Cardiac muscle cell (in vitro differentiated cells and primary cell): ENCODE results near the gene WAC. TPM values are rescaled to one million over a fixed set of nuclear protein-coding genes. Genes with fewer than 3 reads are reported as not detected.
"Not testable (repeated sequence)": the region's sequence is repeated elsewhere in the genome, so short reads cannot be mapped to it uniquely, and the experiment has no call there.

ENCODE experiments used
- DNase-seq, 2 donors: peaks; one replicate each; pipeline versions ENCODE4 v3.0.0 to v3.0.0-alpha.2; 2010 to 2017; ENCODE audit warnings: low read depth in 1 of 2, low spot score in 1 of 2
- H3K27ac ChIP-seq: fragments of 200-600 bp; sonication (generic); 2 replicates; pipeline ENCODE4 v1.5.1; 2016
- H3K27me3 ChIP-seq: fragments of 200-600 bp; sonication (generic); 2 replicates; pipeline ENCODE4 v1.6.0; 2016; ENCODE audit warnings: control low read depth
- H3K36me3 ChIP-seq: fragments of 200-600 bp; sonication (generic); 2 replicates; pipeline ENCODE4 v1.5.1; 2016; ENCODE audit warnings: control low read depth
- H3K4me1 ChIP-seq: fragments of 200-600 bp; sonication (generic); 2 replicates; pipeline ENCODE4 v1.8.1; 2017; ENCODE audit warnings: low read depth, mild to moderate bottlenecking, mixed run types
- H3K4me3 ChIP-seq: fragments of 200-600 bp; sonication (generic); 2 replicates; pipeline ENCODE4 v1.5.1; 2016; ENCODE audit warnings: mild to moderate bottlenecking
- H3K9me3 ChIP-seq: fragments of 200-600 bp; sonication (generic); 2 replicates; pipeline ENCODE4 v1.5.1; 2017; ENCODE audit warnings: low read depth, mild to moderate bottlenecking, control low read depth
- polyA plus RNA-seq: library from polyadenylated mRNA; unstranded; fragments of >200 nt; fragmentation: Nextera tagmentation; extraction: Ambion mirVana; gene quantifications from 2 replicates; pipeline ENCODE4 v1.2.1, GENCODE V29; 2016
- total RNA-seq: library from RNA; depleted of rRNA; stranded (reverse); fragments of >200 nt; gene quantifications from 2 replicates; pipeline ENCODE4 v1.2.3, GENCODE V29; 2016
- TF ChIP-seq, protein P1 (sequence below): IDR thresholded peaks from 2 replicates; pipeline ENCODE4 v1.5.1; 2012; ENCODE audit warnings: low read depth, mild to moderate bottlenecking, low read length

WAC gene
- total and polyA plus RNA-seq, 2 experiments from 2014 or later: 72.2 to 141 TPM

DNA sequence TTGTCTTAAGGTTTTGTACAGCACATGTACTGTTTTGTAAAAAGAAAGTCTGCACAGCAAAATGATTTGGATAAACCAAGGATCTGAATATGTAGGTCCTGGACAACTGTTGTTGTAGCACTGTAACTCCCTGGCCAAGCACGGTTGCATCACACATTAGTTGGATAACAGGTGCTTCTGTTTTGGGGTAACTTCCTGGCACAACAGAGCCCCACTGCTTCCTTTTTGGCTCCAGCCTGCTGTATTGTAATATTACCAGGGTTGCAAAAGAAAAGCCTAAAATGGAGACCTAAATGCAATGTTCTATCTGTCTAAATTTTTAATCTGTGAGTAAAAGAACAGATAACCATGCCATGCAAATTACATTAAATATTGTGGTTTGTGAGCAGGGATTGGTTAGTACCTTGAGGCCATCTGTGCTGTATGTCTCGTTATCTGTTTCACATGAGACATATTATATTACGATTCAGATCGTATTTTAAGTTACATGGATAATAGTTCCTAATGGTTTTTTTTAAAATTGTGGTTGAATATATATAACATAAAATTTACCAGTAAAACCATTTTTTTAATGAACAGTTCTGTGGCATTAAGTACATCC is 27.5 kb upstream of the WAC start:
- Histone ChIP-seq H3K9me3 (no peaks in the 10 kb centered on the region), H3K27me3 (no peaks in the 10 kb centered on the region), H3K27ac (no peak overlapping the region), H3K4me1 (peaks cover 7% of the 10 kb centered on the region), H3K36me3 (no peaks in the 10 kb centered on the region), H3K4me3 (no peak overlapping the region)
- TF ChIP-seq, protein P1, sequence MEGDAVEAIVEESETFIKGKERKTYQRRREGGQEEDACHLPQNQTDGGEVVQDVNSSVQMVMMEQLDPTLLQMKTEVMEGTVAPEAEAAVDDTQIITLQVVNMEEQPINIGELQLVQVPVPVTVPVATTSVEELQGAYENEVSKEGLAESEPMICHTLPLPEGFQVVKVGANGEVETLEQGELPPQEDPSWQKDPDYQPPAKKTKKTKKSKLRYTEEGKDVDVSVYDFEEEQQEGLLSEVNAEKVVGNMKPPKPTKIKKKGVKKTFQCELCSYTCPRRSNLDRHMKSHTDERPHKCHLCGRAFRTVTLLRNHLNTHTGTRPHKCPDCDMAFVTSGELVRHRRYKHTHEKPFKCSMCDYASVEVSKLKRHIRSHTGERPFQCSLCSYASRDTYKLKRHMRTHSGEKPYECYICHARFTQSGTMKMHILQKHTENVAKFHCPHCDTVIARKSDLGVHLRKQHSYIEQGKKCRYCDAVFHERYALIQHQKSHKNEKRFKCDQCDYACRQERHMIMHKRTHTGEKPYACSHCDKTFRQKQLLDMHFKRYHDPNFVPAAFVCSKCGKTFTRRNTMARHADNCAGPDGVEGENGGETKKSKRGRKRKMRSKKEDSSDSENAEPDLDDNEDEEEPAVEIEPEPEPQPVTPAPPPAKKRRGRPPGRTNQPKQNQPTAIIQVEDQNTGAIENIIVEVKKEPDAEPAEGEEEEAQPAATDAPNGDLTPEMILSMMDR: no peak
- no peak for DNase-seq

DNA sequence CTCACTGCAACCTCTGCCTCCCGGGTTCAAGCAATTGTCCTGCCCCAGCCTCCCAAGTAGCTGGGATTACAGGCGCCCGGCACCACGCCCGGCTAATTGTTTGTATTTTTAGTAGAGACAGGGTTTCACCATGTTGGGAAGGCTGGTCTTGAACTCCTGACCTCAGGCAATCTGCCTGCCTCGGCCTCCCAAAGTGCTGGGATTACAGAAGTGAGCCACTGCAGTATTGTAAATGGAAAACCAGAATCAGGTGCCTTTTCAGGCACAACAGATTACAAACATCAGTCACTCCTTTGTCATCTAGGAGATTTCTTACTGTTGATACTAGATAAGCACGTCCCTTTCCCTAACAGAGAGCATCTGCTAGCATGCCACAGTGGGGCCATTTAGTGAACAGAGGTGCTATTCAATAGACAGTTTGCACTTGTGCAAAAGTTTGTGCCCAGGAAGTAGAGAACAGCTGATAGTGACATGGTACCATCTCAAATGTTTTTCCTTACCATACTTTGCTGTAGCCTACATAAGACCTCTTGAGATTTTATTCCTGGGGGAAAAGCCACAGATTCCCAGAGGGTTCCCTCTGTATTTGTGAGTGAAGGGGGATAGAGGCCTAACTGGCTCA is 24.5 kb upstream of the WAC start:
- Histone ChIP-seq H3K4me3 (no peak overlapping the region), H3K27me3 (no peaks in the 10 kb centered on the region), H3K9me3 (no peaks in the 10 kb centered on the region), H3K4me1 (peaks cover 6% of the 10 kb centered on the region), H3K27ac (no peak overlapping the region), H3K36me3 (no peaks in the 10 kb centered on the region)
- no peak for DNase-seq
- TF ChIP-seq, protein P1: no peak

DNA sequence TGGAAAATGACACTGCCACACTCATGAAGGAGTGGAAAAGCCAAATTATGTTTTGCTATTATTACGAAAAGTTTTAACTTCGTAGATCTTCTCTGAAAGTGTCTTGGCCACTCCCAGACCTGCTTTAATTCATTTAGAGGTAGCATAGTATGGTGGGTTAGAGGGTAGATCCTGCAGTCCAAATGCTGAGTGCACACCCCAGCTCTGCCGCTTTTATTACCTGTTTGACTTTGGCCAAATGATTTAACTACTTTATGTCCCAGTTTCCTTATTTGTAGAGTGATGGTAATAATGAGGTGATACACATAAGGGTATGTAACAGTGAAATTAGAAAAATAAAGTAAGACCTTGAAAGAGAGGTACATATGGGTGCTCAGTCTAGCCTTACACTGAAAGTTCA is 23.6 kb upstream of the WAC start:
- Histone ChIP-seq H3K4me1 (no peaks in the 10 kb centered on the region), H3K36me3 (no peaks in the 10 kb centered on the region), H3K27ac (no peak overlapping the region), H3K27me3 (no peaks in the 10 kb centered on the region), H3K9me3 (no peaks in the 10 kb centered on the region), H3K4me3 (no peak overlapping the region)
- TF ChIP-seq, protein P1: no peak
- no peak for DNase-seq

DNA sequence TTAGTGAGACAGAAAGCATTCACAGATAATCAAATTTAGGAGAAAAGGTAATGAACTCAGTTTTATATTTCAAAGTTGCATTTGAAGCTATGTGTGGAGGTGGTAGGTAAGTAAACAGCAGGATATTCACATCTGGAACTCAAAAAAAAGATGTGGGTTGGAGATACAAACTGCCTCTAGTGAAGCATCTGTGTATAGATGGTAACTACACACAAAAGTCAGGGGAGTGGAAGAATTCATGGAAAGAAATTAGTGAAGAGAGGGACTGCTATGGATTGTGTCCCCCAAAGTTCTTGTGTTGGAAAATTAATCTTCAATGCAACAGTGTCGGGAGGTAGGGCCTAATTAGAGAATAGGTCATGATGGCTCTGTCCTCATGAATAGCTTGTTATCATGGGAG is 18.3 kb upstream of the WAC start:
- Histone ChIP-seq H3K27me3 (no peaks in the 10 kb centered on the region), H3K4me1 (no peaks in the 10 kb centered on the region), H3K4me3 (no peak overlapping the region), H3K27ac (no peak overlapping the region), H3K36me3 (no peaks in the 10 kb centered on the region), H3K9me3 (no peaks in the 10 kb centered on the region)
- DNase-seq: no peak
- TF ChIP-seq, protein P1: no peak

DNA sequence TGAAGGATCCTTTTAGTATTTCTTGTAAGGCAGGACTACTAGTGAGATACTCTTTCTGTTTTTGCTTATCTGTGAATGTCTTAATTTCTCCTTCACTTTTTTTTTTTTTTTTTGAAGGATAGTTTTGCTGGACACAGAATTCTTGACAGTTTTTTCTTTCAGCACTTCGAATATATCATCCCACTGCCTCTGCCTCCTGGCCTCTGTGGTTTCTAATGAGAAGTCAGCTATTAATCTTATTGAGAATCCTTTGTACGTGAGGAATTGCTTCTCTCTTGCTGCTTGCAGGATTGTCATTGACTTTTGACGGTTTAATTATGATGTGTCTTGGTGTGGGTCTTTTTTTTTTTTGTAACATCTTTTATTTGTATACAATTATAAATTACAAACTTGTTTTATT is 12.6 kb upstream of the WAC start:
- Histone ChIP-seq H3K9me3 (no peaks in the 10 kb centered on the region), H3K4me3 (no peak overlapping the region), H3K27me3 (no peaks in the 10 kb centered on the region), H3K36me3 (peaks cover 7% of the 10 kb centered on the region), H3K27ac (no peak overlapping the region), H3K4me1 (no peaks in the 10 kb centered on the region)
- TF ChIP-seq, protein P1: no peak
- no peak for DNase-seq

DNA sequence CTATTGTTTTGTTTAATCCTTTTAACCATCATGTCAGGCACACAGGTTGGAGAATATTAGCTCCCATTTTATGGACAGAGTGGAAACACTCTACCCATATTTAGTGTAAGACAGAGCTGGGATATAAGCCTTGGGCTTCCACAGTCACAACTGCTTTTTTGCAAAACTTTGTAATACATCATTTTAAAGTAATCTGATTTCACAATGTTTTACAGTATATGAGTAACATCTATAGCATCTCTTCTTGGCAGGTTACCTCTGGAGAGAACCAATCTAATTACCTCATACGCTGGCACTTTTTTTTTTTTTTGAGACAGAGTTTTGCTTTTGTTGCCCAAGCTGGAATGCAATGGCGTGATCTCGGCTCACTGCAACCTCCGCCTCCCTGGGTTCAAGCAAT is 12.1 kb upstream of the WAC start:
- not testable (repeated sequence) for H3K4me3 ChIP-seq, H3K4me1 ChIP-seq, H3K27me3 ChIP-seq, H3K9me3 ChIP-seq, H3K27ac ChIP-seq, H3K36me3 ChIP-seq
- DNase-seq: peak in 1 of 2 donors; percentile 61

DNA sequence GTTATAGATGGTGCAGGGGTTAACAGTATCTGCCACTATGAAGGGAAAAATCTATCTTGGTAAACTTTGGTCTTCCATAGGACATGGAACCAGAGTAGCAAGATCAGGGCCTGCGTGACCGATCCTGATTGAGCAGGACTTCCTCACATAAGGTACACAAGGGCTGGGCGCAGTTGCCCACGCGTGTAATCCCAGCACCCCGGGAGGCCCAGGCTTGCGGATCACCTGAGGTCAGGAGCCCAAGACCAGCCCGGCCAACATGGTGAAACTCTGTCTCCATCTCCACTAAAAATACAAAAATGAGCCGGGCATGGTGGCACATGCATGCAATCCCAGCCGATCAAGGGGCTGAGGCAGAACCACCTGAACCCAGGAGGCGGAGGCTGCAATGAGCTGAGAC is 11.0 kb upstream of the WAC start:
- not testable (repeated sequence) for H3K4me1 ChIP-seq, H3K27ac ChIP-seq, H3K4me3 ChIP-seq, H3K27me3 ChIP-seq, H3K36me3 ChIP-seq, H3K9me3 ChIP-seq, DNase-seq
